ENCODE results near the gene SLC41A2. TPM values are rescaled to one million over a fixed set of nuclear protein-coding genes. Genes with fewer than 3 reads are reported as not detected.

The SLC41A2 gene
- total and polyA plus RNA-seq, 10 of the 15 experiments (the other 5 are each of a cell fraction or from before 2014, with no cell fraction given): 3.5 to 19.0 (median 11.3) TPM

GRCh38 chr12:104955703-104956102, 2.4 kb downstream of the SLC41A2 start (continued):
- no peak for TF ChIP-seq ZBTB11 (CRISPR knock-in tag; IDR thresholded peaks at IDR 0.05)
- no peak for TF ChIP-seq POLR2AphosphoS5 (IDR thresholded peaks at IDR 0.05; ENCODE audit: low read length)
- TF ChIP-seq BRCA1 (IDR thresholded peaks at IDR 0.05; ENCODE audit: low read depth, low read length): no peak
- no peak for TF ChIP-seq ZNF24 (IDR thresholded peaks at IDR 0.05)
- TF ChIP-seq MLLT1 (IDR thresholded peaks at IDR 0.05): no peak
- no peak for TF ChIP-seq YY1 (IDR thresholded peaks at IDR 0.05; ENCODE audit: low read depth, low read length)
- no peak for TF ChIP-seq GABPA (IDR thresholded peaks at IDR 0.05; ENCODE audit: low read depth)
- no peak for TF ChIP-seq MEF2A (IDR thresholded peaks at IDR 0.05; ENCODE audit: insufficient read depth, low read depth, low read length)
- TF ChIP-seq, protein P1, sequence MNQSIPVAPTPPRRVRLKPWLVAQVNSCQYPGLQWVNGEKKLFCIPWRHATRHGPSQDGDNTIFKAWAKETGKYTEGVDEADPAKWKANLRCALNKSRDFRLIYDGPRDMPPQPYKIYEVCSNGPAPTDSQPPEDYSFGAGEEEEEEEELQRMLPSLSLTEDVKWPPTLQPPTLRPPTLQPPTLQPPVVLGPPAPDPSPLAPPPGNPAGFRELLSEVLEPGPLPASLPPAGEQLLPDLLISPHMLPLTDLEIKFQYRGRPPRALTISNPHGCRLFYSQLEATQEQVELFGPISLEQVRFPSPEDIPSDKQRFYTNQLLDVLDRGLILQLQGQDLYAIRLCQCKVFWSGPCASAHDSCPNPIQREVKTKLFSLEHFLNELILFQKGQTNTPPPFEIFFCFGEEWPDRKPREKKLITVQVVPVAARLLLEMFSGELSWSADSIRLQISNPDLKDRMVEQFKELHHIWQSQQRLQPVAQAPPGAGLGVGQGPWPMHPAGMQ (IDR thresholded peaks at IDR 0.05; ENCODE audit: borderline replicate concordance): no peak
- TF ChIP-seq BACH1 (IDR thresholded peaks at IDR 0.05; ENCODE audit: borderline replicate concordance): no peak
- no peak for TF ChIP-seq JUND (IDR thresholded peaks at IDR 0.05; ENCODE audit: low read depth, low read length)

Measured in GM12878 (cell line).